Suppressor macrophage treated with lipopolysaccharide for 1 hour (primary cell): ENCODE measurements around the gene ABCA2.

Experiments
- DNase-seq, 3 donors: peaks; one replicate each; pipeline ENCODE4 v3.0.0-alpha.2; 2020 to 2022

The ABCA2 gene

GRCh38 chr9:136979769-136980587, 48.1 kb downstream of the ABCA2 start:
- DNase-seq, result no peak

- DNase-seq, result no peak
These were observed 49.0 kb downstream of the ABCA2 start for GRCh38 chr9:136978865-136979544.

DNA sequence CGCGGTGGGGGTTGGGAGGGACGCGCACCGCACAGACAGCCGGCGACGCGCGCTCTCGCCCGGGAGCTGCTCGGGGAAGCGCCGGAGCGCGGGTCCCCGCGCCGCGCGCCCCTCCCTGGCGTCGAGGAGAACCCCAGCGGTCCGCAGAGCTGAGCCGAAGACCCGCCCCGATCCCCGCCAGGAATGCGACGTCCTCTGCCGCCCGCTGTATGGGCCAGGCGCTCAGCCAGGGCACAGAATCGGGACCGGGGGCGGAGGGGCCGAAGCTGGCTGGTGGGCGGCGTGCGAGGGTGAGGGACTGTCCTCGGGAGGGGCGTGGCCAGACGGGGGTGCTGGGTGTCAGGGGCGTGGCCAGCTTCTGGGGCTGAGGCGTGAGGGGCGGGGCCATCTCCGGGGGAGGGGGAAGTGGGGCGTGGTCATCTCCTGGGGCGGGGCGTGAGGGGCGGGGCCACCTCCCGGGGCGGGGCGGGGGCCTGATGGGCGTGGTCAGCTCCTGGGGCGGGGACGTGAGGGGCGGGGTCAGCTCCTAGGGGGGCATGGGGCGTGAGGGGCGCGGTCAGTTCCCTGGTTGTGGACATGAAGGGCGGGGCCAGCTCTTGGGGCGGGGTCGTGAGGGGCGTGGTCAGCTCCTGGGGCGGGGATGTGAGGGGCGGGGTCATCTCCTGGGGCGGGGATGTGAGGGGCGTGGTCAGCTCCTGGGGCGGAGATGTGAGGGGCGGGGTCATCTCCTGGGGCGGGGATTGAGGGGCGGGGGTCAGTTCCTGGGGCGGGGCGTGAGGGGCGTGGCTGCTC, 49.8 kb downstream of the ABCA2 start:
- DNase-seq, result peak; percentile 57 to 87 (median 65)

DNA sequence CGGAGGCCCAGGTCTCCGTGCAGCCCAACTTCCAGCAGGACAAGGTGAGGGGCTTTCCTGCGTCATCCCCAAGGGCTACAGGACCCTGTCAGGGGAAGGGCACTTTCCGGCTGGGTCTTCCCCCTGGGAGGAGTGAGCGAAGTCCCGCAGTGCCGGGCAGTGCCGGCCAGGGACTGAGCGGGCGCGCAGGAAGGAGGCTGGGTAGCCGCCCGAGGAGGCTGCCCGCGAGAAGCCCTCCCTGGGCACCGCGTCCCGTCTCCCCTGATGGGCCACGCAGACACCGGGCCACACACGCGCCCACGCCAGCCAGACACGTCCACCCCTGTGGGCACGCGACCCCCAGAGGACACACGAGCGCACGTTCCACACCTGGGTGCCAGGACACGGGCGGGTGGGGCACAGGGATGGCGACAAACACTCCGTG, 50.4 kb downstream of the ABCA2 start:
- DNase-seq, result no peak

DNA sequence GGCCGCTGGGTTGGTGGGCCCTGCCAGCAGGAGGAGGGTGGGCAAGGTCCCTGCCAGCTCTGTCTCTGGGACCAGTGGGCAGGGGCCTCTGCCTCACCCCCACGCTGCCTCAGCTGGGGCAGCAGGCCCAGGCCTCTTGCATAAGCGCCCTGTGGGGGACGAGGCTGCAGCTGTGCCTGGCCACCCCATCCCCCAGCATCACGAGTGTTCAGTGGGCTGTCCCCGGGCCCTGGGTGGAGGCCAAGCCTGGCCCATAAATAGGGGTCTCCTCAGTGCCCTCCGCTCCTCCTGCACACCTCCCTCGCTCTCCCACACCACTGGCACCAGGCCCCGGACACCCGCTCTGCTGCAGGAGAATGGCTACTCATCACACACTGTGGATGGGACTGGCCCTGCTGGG, 50.8 kb downstream of the ABCA2 start, which contains the start of gene PTGDS:
Gene PTGDS (plus strand): TSS at position 282 of the 400 bp plus-strand sequence. CDS start 75 bp downstream, at position 357.
- DNase-seq, result peak in 1 of 3 donors; percentile 26

DNA sequence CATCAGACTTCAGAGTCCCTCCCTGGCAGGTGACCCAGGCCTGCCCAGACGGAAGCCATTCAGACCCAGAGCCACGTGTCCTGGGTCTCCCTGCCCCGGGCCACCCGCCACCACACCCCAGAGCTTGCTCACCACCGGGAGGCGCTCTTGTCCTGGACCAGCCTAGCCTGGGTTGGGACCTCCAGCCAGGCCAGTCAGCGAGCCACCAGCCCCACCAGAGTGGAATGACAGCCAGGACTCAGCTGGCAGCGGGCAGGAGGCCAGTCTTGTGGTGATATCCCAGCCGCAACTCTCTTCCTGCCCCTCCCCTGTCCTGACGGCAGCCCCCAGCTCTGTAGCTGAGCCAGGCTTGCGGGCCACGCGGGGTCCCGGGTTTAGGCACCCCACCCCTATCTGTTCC, 52.4 kb downstream of the ABCA2 start:
- peak; percentile 26 to 53 (median 35) for DNase-seq

- peak in 1 of 3 donors; percentile 19 for DNase-seq
These were observed 53.1 kb downstream of the ABCA2 start for GRCh38 chr9:136974817-136975535.

DNA sequence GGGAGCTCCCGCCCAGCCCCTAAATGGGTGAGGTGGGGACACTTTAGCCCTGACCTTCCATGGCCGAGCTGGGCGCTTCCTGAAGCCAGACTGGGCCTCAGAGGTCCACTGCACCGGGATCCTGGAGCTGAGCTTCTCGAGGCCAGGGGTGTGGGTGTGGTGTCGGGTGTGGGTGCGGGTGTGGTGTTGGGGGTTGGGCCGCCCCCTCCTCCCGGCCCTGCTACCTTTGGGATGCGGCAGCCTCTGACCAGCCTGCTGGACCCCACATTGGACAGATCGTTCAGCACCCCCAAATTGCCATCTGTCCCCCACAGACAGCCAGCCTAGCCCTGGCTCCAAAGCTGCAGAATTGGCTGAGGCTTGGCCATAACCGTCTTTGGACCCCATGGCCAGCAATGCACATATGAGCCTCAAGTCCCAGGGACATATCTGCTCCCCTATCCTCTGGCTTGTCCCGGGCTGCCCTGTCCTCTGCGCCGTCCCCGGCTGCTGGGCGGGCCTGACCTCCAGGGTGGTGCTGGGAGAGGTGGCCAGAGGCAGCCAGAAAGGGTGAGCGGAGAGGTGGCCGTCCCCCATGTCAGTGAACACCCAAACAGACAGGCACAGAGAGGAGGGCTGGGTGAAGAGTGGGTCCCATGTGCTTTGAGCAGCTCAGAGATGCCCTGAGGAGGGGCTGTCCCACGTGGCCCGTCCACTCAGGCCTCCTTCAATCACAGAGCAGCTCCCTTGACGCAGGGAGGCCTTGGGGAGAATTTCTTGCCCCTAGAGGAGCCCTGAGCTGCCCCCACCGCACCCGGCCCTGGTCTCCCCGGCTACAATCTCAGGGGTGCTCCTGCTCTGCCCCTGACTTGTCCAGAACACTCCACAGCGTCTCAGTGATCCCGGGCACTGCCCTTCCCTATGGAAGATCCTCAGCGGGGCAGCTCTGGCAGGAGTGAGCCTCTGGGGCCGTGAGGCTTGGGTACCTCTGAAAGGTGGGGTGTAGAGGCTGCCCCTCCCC, 54.1 kb downstream of the ABCA2 start:
- no peak for DNase-seq

DNA sequence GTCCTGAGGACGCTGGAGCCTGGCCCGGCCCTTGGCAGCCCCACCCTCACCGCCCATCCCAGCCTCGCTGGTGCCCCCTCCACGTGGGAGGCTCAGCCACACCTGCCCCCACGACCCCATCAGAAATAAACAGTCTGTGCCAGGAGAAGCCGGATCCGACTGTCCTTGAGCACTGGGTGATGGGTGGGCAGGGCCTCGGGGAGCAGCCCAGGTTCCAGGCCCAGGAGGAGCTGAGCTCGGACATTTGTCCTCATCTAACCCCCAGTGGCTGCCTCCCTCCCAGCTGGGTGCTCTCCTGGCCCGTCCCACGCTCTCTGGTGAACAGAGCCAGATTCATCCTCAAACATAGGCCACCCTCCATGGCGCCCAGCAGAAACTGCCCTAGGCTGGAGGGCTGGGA, 55.3 kb downstream of the ABCA2 start:
- DNase-seq, result no peak

- DNase-seq, result no peak
These were observed 55.7 kb downstream of the ABCA2 start for GRCh38 chr9:136972335-136972734.

DNA sequence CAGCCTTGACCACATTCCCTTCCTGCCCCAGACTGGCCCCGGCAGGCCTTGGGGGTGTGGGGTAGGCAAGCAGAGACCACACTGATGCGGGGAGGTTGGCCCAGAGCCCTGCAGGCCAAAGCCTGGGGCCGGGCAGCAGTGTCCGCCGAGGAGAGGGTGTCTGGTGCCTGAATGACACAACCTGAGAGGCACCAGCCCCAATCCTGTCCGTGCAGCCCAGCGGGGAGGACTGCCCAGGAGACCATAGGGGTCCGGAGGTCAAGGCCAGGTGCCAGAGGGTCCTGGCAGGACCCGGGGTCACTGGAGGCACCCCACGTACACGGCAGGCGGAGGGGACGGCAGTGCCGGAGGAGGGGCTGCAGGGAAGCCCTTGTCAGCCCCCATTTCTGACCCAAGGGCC, 56.3 kb downstream of the ABCA2 start:
- DNase-seq, result no peak

GRCh38 chr9:136970361-136970760, 57.7 kb downstream of the ABCA2 start:
- DNase-seq, result no peak

GRCh38 chr9:136969774-136970173, 58.3 kb downstream of the ABCA2 start:
- no peak for DNase-seq

DNA sequence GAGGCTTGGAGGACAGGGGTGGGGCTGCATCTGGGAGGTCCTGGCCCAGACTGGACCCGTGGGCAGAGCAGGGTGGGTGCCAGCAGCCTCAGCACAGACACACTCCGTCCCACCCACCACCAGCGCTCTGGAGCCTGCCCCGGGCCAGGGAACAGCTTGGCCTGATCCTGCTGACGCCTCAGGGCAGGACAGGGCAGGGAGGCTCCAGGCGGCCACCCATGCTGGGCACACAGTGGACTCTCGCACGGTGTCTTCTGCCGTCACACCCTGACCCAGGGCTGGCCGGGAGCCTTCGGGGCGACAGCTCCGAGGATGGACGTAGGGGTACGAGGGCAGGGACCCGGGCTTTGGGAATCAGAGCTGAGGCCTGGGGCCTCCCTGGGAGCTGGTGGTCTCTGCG, 58.9 kb downstream of the ABCA2 start:
- DNase-seq, result no peak

- DNase-seq, result no peak
These were observed 59.5 kb downstream of the ABCA2 start for GRCh38 chr9:136968333-136969127.

DNA sequence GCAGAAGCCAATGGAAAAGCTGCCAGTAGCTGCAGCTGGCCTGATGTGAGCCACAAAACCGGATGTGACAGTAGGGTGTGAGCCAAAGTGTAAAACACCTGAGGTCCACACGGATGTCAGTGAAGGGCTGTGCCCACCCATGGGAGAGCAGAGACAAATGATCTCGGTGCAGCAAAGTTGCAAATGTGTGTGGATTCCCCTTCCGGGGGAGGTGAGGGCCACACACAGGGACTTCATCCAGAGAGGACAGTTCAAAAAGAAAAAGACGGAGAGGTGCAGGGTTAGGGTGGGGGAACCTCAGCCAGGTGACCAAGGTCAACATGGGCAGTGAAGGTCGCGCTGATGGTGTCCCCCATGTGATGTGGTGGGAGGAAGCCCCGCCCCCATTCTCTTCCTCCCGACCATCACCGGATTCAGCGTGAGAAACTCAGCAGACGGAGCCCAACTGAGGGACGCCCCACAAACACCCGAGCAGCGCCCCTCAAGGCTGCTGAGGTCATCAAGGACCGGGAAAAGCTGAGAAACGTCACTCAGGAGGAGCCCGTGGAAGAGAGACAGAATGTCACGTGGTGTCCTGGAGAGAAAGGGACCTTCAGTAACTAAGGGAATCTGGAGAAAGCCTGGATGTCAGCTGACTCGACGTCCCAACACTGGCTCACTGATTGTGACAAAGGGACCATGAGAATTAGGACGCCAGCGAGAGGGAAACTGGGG, 62.1 kb downstream of the ABCA2 start:
- peak; percentile 72 to 84 (median 81) for DNase-seq

DNA sequence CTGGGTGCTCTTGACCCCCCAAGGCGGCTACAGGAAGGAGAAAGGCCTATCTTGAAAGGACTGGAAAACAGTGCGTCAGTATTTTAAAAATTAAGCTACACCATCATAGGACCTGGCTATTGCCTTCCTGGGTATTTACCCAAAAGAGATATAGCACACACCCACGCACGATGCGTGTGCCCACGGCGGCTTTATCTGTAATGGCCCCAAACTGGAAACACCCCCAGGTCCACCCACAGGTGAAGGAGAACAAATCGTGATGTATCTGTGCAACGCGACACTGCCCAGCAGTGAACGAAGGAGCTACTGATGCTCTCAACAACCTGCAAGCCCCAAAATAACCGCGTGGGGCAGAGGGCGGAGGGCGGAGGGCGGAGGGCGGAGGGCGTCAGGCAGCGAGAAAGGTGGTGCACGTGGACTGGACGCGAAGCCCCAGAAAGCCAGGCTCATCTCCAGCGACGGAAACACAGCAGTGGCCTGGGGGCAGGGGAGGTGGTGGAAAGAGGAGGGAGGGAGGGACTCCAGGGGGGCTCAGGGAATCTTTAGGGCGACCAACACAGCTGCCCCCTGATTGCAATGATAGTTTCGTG, 63.1 kb downstream of the ABCA2 start:
- DNase-seq, result no peak

GRCh38 chr9:136964171-136964689, 63.8 kb downstream of the ABCA2 start:
- DNase-seq, result no peak

GRCh38 chr9:136963751-136964150, 64.3 kb downstream of the ABCA2 start:
- DNase-seq, result no peak
